ENCODE results near the gene DPP8. TPM values are rescaled to one million over a fixed set of nuclear protein-coding genes. Genes with fewer than 3 reads are reported as not detected.

The DPP8 gene
- total RNA-seq, 4 donors from 2014 or later: 22.2 to 58.3 (median 33.5) TPM

DNA sequence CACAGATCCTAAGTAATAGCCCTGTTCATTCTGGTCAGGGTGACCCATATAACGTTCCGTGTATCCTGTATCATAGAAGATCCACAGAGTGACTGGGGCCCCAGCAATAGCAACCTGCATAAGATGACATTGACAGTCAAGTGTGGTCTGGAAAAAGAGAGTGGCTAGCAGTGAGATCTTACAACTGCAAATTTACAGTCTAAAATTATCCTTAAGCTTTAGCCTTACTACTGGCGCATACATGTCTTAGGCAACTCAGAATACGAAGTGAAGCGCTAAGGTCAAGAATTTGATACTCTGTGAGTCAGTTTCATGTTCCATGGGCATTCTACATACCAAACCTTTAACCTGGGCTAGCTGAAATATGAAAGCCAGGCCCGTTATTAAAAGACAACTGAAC lies 65.5 kb downstream of the DPP8 start:
- 95% methylated on average over 6 of the region's 6 CpGs for WGBS
- TF ChIP-seq, protein P1, sequence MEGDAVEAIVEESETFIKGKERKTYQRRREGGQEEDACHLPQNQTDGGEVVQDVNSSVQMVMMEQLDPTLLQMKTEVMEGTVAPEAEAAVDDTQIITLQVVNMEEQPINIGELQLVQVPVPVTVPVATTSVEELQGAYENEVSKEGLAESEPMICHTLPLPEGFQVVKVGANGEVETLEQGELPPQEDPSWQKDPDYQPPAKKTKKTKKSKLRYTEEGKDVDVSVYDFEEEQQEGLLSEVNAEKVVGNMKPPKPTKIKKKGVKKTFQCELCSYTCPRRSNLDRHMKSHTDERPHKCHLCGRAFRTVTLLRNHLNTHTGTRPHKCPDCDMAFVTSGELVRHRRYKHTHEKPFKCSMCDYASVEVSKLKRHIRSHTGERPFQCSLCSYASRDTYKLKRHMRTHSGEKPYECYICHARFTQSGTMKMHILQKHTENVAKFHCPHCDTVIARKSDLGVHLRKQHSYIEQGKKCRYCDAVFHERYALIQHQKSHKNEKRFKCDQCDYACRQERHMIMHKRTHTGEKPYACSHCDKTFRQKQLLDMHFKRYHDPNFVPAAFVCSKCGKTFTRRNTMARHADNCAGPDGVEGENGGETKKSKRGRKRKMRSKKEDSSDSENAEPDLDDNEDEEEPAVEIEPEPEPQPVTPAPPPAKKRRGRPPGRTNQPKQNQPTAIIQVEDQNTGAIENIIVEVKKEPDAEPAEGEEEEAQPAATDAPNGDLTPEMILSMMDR (IDR thresholded peaks at IDR 0.05): no peak
- TF ChIP-seq POLR2A (IDR thresholded peaks at IDR 0.05) (no peak), EP300 (IDR thresholded peaks at IDR 0.05) (no peak), POLR2AphosphoS5 (IDR thresholded peaks at IDR 0.05) (no peak)
- no peak for DNase-seq (ENCODE audit: low spot score in 2 of 2)
- Histone ChIP-seq H3K27ac (no peak overlapping the region), H3K9me3 (no peaks in the 10 kb centered on the region), H3K4me1 (no peaks in the 10 kb centered on the region), H3K36me3 (peaks cover 90% of the 10 kb centered on the region), H3K4me3 (no peak overlapping the region), H3K27me3 (no peaks in the 10 kb centered on the region)

DNA sequence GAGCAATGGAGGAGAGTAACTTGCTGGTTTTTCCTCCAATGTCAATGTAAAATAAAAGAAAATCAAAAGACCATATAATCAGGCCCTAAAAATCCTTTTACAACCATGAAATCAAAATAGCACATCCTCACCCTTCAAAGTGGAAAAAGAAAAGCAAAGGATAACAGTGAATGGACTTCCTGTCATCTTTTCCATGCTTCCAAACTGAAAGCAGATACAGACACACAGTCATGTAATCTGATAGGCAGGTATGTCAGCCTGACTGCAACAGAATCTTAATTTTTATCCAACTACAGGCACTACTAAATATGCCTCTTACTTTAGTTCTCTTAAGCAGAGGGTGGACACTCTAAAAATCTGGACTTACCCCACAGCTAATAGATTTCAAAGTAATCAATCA lies 66.9 kb downstream of the DPP8 start:
- peaks cover 92% of the 10 kb centered on the region for H3K36me3 ChIP-seq
- H3K4me3 ChIP-seq: no peak overlapping the region
- no peaks in the 10 kb centered on the region for H3K4me1 ChIP-seq
- TF ChIP-seq POLR2AphosphoS5 (IDR thresholded peaks at IDR 0.05) (no peak), POLR2A (IDR thresholded peaks at IDR 0.05) (no peak), EP300 (IDR thresholded peaks at IDR 0.05) (no peak)
- TF ChIP-seq, protein P1 (IDR thresholded peaks at IDR 0.05): no peak
- H3K27ac ChIP-seq: no peak overlapping the region
- DNase-seq (ENCODE audit: low spot score in 2 of 2): no peak
- H3K27me3 ChIP-seq: no peaks in the 10 kb centered on the region
- no peaks in the 10 kb centered on the region for H3K9me3 ChIP-seq

DNA sequence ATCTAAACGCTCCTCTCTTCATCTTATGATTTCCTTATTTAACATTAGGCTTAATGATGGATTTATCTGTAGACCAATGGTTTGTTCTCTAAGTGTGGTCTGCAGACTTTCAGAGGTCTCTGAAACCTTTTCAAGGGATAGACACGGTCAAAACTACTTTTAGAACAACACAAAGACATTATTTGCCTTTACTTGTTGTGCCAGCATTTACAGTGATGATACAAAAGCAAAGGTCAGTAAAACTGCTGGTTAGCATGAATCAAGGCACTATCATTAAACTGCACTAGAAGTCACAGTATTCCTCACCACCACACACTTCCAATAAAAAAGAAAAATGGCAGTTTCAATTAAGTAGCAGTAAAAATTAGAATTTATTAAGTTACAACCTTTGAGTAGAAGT lies 70.3 kb downstream of the DPP8 start:
- H3K27me3 ChIP-seq: no peaks in the 10 kb centered on the region
- WGBS: 86% methylated on average over 2 of the region's 2 CpGs
- no peak overlapping the region for H3K27ac ChIP-seq
- no peaks in the 10 kb centered on the region for H3K9me3 ChIP-seq
- no peaks in the 10 kb centered on the region for H3K4me1 ChIP-seq
- H3K4me3 ChIP-seq: no peak overlapping the region
- TF ChIP-seq POLR2A (IDR thresholded peaks at IDR 0.05): no peak
- TF ChIP-seq, protein P1 (IDR thresholded peaks at IDR 0.05): no peak
- no peak for DNase-seq (ENCODE audit: low spot score in 2 of 2)
- H3K36me3 ChIP-seq: peaks cover 63% of the 10 kb centered on the region

GRCh38 chr15:65434201-65434600 lies 83.3 kb downstream of the DPP8 start:
- TF ChIP-seq, protein P1 (IDR thresholded peaks at IDR 0.05): no peak
- no peak for TF ChIP-seq POLR2AphosphoS5 (IDR thresholded peaks at IDR 0.05)
- TF ChIP-seq POLR2A (IDR thresholded peaks at IDR 0.05): no peak
- TF ChIP-seq EP300 (IDR thresholded peaks at IDR 0.05): no peak
- H3K4me1 ChIP-seq: peaks cover 8% of the 10 kb centered on the region
- 83% methylated on average over 11 of the region's 11 CpGs for WGBS
- DNase-seq (ENCODE audit: low spot score in 2 of 2): no peak
- no peak overlapping the region for H3K4me3 ChIP-seq
- no peaks in the 10 kb centered on the region for H3K36me3 ChIP-seq
- no peaks in the 10 kb centered on the region for H3K9me3 ChIP-seq
- no peak overlapping the region for H3K27ac ChIP-seq
- no peaks in the 10 kb centered on the region for H3K27me3 ChIP-seq

DNA sequence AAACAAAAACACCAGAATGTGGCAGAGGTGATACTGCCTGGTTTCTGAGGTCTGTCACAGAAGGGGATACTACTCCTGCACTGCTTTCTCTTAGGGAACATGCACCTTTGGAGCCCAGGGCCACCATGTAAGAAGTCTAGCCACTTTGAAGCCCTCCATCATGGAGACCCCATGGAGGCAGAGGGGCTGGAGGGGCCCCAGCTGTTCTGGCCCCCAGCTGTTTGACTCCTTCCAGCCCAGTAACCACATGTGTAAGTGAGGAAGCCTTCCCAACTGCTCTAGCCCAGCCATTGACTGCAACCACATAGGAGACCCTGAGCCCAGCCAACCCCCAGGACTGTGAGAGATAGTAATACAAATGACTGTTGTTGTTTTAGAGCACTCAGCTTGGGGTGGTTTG lies 85.8 kb downstream of the DPP8 start:
- peaks cover 8% of the 10 kb centered on the region for H3K4me1 ChIP-seq
- no peak overlapping the region for H3K27ac ChIP-seq
- TF ChIP-seq POLR2A (IDR thresholded peaks at IDR 0.05) (no peak), POLR2AphosphoS5 (IDR thresholded peaks at IDR 0.05) (no peak), EP300 (IDR thresholded peaks at IDR 0.05) (no peak)
- TF ChIP-seq, protein P1 (IDR thresholded peaks at IDR 0.05): no peak
- H3K4me3 ChIP-seq: no peak overlapping the region
- no peaks in the 10 kb centered on the region for H3K27me3 ChIP-seq
- no peak for DNase-seq (ENCODE audit: low spot score in 2 of 2)
- no peaks in the 10 kb centered on the region for H3K36me3 ChIP-seq
- H3K9me3 ChIP-seq: no peaks in the 10 kb centered on the region

Measured in suprapubic skin (tissue), 4 donors.